CD4-positive, alpha-beta T cell treated with Interleukin-17A for 4 hours (primary cell): ENCODE results near the gene R3HDM2.
"Not testable (repeated sequence)": the region's sequence is repeated elsewhere in the genome, so short reads cannot be mapped to it uniquely, and the experiment has no call there.

Source experiments
- DNase-seq: peaks from one replicate; pipeline ENCODE4 v3.0.0-alpha.2; 2020; ENCODE audit warnings: mixed read lengths

Gene R3HDM2

DNA sequence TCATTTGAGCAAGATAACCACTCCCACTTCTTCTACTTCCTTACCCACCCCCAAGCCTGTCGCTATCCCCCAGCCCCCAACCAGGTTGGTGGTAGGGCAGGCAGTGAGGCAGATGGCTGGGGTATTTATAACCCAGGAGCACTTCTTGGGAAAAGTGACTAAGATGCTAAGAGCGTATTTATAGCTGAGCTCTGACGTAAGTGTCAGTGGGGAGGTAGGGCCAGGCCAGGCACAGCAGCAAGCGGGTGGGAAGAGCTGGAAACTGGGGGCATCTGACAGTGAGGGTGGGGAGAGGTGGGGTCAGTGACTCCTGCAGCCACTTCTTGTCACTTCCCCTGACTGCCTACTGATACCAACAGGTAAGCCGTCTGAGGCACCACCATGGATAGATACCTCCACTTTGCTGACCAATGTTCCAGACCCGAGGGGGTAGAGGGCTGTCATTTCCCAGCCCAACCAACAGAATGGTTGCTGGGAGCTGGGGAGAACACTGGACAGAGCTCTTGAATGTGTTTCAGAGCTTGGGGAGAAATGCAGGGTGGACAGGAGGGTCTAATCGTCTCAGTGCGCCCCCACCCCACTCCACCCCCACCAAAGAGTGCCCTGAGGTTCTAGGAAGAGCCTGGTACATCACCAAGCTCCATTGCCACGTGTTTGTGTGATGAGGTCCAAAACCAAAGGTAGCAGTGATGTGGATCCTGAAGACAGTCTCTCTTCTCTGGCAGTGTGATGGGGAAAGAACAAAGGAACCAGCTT lies 21.5 kb upstream of the R3HDM2 start:
- DNase-seq = no peak

DNA sequence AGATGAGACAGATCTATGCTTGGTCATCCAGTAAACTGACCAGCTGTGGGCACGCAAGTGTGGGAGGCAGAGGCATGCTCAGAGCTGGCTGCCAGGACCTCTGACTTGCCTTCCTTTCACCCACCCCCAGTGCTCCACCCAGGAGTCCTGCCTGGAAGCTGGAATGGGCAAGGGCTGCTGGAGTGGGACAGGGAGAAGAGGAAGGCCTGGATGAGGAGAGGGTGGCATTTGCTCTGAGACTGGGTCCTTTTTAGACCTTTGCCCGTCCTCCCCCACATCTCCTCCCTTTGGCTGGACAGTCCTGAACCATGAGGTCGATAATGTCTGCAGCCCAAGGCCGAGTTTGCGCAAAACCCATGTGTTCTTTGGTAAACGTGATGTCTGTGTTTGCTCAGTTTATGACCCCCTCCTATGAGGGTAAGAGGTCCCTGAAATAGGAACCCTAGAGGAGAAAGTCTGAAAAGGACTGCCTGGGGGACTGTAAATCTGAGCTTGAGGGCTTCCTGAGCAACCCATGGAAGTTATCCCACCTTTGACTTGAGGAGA lies 20.5 kb upstream of the R3HDM2 start:
- DNase-seq = no peak

DNA sequence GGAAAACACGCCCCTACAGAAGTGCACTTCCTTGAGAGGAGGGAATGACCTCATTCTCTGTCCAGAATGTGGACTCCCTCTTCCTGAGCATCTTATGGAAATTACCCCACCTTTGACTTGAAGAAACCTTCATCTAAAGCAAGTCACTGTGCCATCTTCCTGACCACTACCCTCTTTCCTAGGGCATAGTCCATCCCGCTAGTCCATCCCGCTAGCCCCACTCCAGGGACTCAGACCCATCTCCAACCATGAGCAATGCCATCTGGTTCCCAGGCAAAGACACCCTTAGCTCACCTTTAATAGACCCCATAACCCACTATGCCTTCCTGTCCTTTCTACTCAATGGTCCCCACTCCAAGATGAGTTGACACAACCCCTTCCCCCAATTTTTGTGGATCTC lies 19.2 kb upstream of the R3HDM2 start:
- DNase-seq = no peak

DNA sequence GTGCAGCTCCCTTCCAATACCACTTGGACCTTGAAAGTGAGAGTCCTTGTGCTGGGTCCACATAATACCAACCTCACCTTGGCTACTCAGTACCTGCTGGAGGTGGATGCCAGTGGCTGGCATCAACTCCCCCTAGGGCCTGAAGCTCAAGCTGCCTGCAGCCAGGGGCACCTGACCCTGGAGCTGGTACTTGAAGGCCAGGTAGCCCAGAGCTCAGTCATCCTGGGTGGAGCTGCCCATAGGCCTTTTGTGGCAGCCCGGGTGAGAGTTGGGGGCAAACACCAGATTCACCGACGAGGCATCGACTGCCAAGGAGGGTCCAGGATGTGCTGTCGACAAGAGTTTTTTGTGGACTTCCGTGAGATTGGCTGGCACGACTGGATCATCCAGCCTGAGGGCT lies 18.5 kb upstream of the R3HDM2 start:
- DNase-seq = no peak

DNA sequence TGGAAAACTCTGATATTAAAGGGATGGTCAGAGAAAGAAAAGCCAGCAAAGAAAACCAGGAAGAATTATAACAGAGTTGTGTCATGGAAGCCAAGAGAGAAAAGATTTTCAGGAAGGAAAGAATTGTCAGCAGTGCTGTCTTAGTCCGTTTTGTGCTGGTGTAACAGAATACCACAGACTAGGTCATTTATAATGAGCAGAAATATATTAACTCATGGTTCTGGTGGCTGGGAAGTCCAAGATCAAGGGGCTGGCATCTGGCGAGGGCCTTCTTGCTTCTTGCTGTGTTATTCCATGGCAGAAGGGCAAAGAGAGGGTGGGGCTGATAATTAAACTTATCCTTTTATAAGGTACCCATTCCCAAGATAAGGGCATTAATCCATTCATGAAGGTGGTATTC lies 17.8 kb upstream of the R3HDM2 start:
- DNase-seq = no peak

DNA sequence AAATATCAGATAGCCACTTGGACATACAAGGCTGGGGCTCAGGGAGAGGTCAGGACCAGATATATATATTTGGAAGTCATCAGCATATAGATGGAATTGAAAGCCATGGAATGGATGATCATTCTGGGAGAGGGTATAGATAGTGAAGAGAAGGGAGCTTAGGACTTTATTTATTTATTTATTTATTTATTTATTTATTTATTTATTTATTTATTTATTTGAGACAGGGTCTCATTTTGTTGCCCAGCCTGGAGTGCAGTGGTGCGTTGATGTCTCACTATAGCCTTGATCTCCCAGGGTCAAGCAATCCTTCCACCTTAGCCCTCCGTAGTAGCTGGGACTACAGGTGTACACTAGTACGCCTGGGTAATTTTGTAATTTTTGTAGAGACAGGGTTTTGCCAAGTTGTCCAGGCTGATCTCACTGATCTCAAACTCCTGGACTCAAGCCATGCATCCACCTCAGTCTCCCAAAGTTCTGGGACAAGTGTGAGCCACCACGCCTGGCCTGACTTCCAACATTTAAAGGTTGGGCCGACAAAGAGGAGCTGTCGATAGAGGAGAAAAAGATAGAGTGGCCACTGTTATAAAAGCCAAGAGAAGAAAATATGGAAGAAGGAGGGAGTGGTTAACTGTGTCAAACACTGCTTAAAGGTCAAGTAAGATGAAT lies 15.6 kb upstream of the R3HDM2 start:
- DNase-seq = no peak

DNA sequence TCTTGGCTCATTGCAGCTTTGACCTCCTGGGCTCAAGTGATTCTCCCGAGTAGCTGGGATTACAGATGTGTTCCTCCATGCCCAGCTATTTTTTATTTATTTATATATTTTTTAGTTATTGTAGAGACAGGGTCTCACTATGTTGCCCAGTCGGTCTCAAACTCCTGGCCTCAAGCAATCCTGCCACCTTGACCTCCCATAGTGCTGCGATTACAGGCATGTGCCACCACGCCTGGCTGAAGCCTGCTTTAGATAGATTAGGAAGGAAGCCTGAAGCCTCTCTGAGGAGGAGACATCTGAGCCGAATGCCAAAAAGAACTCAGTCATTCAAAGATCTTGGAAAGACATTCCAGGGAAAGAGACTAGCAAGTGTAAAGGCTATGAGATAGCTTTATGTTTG lies 13.9 kb upstream of the R3HDM2 start:
- no peak for DNase-seq

DNA sequence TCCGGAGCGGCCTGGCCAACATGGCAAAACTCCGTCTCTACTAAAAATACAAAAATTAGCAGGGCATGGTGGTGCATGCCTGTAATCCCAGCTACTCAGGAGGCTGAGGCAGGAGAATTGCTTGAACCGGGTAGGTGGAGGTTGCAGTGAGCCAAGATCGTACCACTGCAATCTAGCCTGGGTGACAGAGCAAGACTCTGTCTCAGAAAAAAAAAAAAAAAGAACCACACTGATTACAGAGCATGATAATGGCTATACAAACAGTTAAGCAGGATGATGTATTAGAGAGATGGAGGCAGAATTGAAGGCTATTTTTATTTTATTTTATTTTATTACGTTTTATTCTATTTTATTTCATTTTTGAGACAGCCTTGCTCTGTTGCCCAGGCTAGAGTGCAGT lies 13.5 kb upstream of the R3HDM2 start:
- not testable (repeated sequence) for DNase-seq

DNA sequence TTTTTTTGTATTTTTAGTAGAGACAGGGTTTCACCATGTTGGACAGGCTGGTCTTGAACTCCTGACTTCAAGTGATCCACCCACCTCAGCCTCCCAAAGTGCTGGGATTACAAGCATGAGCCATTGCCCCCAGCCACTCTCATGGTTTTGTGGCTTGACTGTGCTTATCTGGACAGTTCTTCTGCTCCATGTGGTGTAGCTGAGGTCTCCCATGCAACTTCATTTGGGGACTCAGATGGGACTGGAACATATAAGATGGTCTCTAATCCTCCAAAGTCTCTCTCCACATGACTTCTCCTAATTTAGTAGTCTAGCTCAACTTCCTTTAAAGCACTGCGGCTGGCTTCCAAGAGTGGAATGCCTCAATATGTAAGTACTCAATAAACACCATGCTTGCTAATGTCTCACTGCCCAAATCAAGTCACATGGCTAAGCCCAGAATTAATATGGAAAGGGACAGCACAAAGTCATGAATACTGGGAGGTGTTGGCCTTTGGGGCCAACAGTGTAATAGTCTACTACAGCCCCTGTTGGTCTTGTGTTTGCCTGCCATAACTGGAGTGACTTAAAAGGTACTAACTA lies 11.1 kb upstream of the R3HDM2 start:
- DNase-seq = no peak

DNA sequence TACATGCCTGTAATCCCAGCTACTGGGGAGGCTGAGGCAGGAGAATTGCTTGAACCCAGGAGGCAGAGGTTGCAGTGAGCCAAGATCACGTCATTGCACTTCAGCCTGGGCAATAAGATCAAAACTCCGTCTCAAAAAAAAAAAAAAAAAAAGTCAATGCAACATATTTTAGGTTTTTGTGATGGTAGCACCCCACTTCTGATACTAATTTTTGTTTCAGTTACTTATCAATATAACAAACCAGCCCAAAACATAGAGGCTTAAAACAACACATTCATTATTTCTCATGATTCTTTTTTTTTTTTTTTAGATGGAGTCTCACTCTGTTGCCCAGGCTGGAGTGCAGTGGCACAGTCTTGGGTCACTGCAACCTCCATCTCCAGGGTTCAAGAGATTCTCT lies 10.6 kb upstream of the R3HDM2 start:
- not testable (repeated sequence) for DNase-seq

DNA sequence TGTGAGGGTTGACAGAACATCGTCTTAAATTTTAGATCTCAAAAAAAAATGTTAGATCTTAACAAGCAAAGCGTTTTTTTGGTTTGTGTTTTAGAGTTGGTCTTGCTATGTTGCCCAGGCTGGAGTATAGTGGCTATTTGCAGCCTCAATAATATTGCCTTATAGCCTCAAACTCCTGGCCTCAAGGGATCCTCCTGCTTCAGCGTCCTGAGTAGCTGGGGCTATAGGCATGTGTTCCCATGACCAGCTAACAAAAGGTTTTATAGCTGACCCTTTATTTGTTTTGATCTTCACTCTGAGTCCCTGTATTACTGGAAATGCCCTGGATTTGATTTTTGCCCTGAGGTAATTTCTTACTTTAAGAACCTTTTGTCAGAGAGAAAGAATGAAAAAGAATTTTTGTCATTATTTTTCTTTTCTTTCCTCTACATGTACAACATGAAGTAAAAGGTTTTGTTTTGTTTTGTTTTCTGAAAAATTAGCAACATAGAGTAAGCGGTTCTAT lies 9.0 kb upstream of the R3HDM2 start:
- no peak for DNase-seq

DNA sequence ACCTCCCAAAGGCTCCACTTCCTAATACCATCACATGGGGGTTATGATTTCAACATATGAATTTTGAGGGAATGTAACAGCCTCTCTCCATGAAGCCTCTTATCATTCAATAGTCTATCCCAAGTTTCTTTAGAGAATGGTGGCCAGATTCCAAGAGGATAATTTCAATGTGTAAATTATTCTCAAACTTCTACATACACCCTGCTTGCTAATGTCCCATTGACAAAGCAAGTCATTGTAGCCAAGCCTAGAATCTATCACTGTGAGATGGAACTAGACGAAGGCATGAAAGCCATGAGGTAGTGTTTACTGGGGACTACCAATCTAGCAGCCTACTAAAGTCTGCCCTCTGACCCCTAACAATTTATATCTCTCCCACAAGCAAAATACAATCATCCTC lies 7.6 kb upstream of the R3HDM2 start:
- no peak for DNase-seq

DNA sequence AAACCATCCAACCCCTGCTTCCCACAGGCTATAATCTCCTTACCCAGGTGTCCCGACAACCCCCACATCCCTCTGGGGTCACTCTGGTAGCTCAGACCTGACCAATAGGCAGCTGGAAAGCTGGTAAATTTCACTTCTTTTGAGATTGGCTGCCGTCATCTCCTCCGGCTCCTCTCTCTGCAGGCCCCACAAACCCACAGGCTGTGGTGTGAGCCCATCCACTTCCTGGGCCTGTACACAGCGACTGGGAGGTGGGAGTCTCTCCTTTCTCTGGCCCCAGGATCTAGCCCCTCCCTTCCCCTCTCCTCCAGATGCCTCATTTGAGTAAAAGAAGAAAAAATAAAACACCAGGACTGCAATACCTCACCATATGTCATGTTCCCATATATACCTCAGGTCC lies 4.5 kb upstream of the R3HDM2 start:
- DNase-seq = no peak

DNA sequence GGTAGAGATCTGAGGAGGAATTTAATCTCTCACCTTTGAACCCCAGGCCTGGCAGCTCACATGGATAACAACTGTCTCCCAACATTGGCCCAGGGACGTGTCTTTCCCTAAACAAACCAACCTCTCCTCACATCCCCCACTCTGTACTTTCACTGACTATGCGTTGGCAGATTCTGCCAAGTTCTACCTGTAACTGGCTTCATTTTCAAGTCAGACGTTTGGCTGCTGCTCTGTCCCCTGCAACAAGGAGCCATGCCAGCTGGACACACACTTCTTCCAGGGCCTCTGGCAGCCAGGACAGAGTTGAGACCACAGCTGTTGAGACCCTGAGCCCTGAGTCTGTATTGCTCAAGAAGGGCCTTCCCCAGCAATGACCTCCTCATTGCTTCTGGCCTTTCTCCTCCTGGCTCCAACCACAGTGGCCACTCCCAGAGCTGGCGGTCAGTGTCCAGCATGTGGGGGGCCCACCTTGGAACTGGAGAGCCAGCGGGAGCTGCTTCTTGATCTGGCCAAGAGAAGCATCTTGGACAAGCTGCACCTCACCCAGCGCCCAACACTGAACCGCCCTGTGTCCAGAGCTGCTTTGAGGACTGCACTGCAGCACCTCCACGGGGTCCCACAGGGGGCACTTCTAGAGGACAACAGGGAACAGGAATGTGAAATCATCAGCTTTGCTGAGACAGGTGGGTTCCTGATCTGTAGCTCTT lies 3.8 kb upstream of the R3HDM2 start, which contains the start of gene INHBC:
INHBC (plus strand) TSS at position 268 of the 707 bp plus-strand sequence; CDS start at position 371, 103 bp downstream.
- DNase-seq = no peak

DNA sequence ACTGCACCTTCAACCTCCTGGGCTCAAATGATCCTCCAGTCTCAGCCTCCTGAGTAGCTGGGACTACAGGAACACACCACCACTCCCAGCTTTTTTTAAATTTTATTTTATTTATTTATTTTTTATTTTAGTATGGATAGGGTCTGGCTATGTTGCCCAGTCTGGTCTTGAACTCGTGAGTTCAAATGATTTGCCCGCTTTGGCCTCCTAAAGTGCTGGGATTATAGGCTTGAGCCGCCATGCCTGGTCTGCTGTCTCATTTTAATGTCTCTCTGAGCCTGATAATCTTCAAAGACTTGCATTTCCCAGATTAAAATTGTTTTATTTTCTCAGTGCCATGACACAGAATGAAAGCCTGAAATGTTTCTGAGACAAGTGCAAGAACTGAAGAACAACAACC lies 2.5 kb upstream of the R3HDM2 start:
- no peak for DNase-seq

DNA sequence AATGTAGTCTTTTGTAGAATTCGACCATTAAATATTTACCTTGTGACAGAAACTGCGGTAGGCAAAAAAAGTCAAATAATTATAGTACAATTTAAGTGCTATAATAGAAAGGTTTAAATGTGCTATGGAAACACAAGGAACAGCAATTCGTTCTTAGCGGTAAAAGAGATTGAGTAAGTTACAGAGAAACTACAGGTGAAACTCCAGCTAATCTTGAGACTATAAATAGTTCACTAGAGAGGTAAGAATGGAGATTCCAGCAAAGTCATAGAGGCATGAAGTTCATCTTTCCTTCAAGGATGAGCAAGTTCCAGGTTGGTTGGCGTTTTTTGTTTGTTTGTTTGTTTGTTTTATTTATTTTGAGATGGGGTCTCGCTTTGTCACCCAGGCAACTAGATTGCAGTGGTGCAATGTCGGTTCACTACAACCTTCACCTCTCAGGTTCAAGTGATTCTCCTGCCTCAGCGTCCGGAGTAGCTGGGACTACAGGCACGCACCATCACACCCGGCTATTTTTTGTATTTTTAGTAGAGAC lies 878 bp upstream of the R3HDM2 start:
- no peak for DNase-seq

DNA sequence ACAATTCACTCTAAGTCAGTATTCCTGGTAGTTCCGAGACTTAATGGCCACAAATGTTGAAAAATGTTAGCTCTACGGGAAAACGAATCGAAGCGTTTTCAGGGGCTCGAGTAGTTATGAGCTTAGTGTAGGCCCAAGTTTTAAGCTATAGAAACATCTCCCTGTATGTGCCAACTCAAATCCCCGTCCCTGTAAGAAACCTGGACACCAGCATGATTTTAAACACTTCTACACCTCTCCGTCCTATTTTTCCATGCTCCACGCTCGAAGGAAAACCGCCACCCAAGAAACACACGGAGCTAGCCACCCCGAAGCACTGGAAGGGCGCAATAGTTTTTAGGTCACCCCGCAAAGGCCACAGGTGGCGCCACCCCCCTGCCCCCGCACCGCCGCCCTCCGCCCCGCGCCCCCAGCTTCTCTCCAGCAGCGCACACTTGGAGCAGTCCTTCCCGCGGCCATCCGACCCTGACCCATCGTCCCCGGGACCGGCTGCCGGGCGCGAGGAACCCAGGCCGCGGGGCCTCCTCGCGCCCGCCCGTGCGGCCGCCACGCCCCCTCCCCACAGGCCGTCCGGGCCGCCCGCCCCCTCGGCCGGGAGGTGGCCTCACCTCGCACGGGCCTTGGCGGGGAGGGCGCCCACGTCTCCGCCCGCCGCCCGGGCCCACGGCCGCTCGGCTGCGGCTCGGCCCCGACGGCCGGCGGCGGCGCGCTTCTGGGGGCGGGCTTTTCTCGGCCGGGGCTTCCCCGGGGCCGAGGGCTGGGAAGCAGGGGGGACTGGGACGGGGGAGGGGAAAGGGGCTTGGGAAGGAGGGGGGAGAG lies 522 bp downstream of the R3HDM2 start:
- no peak for DNase-seq

DNA sequence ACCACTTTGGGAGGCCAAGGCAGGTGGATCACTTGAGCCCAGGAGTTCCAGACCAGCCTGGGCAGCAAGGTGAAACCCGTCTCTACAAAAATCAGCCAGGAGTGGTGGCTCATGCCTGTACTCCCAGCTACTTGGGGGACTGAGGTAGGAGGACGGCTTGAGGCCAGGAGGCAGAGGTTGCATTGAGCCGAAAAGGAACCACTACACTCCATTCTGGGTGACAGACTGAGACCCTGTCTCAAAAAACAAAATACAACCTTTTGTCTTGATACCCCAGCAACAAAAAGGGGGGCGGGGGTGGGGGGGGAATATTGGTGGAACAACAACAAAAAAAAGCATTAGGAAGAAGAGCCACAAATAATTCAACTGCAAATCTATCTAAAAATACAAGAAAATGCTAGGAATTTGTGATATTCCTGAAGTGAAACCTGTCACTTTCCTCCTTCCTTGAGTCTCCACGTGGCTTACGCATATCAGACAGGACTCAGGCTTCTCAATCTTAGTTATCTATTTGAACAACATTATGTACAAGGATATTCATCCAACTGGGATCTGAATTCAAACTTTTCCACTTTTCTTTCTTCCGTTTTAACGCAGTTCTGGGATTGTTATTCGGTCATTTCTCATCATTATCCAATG lies 1.3 kb downstream of the R3HDM2 start:
- no peak for DNase-seq

DNA sequence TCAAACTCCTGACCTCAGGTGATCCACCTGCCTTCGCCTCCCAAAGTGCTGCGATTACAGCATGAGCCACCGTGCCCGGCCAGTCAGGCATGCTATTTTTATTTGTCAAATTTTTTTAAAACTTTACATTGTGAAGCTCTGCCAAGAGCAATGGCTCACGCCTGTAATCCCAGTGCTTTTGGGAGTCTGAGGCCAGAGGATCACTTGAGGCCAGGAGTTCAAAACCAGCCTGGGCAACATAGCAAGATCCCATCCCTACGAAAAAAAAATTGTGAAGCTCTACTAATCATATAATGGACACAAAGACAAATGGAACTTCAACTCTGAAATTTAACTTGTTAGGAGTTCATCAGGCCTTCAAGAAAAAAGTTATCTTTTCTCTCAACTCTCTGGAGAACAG lies 1.9 kb downstream of the R3HDM2 start:
- no peak for DNase-seq

DNA sequence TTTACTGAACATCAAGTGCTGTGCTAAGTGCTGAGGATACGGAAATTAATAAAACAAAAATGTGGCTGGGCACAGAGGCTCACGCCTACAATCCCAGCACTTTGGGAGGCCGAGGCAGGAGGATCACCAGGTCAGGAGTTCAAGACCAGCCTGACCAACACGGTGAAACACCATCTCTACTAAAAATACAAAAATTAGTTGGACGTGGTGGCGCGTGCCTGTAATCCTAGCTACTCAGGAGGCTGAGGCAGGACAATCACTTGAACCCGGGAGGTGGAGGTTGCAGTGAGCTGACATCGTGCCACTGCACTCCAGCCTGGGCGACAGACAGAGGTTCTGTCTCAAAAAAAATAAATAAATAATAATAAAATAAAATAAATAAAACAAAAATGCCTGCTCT lies 3.9 kb downstream of the R3HDM2 start:
- DNase-seq = not testable (repeated sequence)

DNA sequence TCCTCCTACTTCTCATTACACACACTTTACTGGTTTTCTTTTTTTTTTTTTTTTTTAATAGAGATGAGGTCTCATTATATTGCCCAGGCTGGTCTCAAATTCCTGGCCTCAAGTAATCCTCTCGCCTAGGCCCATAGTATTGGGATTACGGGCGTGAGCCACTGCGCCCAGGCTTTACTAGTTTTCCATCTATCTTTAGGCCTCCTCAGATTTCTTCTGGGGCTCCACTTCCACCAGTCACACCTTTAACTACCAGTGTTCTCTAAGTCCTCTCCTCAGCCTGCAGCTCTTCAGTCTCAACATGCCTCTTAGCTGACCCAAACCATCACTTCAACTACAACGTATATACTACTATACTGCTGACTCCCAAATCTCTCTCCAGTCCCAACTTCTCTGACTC lies 10.4 kb downstream of the R3HDM2 start:
- no peak for DNase-seq
